ENCODE data around the gene DAP. TPM values are rescaled to one million over a fixed set of nuclear protein-coding genes. Genes with fewer than 3 reads are reported as not detected.

Gene DAP
- total and polyA plus RNA-seq, 2 experiments from 2014 or later: 30.0 to 105 TPM

DNA sequence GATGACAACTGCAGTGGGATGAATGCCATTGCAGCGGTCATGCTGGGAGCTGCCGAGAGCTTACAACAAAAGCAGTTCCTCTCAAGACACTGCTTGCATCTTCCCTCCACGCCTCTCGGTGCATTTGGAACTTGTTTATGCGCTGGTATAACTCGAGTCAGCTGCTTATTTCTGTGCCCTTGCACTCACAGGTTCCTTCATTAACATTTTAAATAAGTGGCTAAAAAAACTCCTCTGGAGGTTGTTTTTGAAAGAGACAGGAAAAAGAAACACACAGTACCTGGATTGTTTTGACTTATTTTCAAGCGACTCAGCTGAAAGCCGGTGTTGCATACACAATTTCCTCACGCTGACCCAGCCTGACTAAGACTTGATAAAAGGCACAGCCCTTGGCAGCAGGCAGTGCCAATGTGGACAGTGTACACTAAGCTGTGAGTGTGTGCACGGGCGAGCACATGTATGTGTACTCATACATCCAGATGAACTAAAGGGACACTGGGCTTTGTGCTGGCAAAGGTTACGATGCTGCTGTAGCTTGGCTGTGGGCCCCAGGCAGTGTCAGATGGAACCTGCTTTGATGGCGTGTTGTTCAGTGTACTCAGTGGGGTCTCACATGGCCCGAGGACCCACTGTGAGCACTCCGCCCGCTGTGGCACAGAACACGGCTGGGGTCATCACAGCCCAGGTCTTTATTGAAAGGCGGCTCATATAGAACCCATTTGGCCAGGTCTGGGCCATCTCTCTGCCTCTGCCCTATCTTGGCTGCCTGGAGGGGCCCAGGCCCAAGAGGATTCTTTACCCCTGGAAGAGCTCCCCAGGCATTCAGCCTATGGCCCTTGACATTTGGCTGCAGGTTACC, 104.8 kb downstream of the DAP start:
- Histone ChIP-seq H3K4me3 (no peak overlapping the region), H3K4me1 (ENCODE audit: low read depth) (no peaks in the 10 kb centered on the region), H3K27me3 (no peaks in the 10 kb centered on the region), H3K27ac (no peak overlapping the region), H3K9me3 (ENCODE audit: low read depth) (no peaks in the 10 kb centered on the region), H3K36me3 (no peaks in the 10 kb centered on the region)
- DNase-seq (ENCODE audit: low read depth in 1 of 2, low spot score in 1 of 2): no peak
- TF ChIP-seq, protein P1, sequence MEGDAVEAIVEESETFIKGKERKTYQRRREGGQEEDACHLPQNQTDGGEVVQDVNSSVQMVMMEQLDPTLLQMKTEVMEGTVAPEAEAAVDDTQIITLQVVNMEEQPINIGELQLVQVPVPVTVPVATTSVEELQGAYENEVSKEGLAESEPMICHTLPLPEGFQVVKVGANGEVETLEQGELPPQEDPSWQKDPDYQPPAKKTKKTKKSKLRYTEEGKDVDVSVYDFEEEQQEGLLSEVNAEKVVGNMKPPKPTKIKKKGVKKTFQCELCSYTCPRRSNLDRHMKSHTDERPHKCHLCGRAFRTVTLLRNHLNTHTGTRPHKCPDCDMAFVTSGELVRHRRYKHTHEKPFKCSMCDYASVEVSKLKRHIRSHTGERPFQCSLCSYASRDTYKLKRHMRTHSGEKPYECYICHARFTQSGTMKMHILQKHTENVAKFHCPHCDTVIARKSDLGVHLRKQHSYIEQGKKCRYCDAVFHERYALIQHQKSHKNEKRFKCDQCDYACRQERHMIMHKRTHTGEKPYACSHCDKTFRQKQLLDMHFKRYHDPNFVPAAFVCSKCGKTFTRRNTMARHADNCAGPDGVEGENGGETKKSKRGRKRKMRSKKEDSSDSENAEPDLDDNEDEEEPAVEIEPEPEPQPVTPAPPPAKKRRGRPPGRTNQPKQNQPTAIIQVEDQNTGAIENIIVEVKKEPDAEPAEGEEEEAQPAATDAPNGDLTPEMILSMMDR (IDR thresholded peaks at IDR 0.05; ENCODE audit: low read depth, low read length): no peak

DNA sequence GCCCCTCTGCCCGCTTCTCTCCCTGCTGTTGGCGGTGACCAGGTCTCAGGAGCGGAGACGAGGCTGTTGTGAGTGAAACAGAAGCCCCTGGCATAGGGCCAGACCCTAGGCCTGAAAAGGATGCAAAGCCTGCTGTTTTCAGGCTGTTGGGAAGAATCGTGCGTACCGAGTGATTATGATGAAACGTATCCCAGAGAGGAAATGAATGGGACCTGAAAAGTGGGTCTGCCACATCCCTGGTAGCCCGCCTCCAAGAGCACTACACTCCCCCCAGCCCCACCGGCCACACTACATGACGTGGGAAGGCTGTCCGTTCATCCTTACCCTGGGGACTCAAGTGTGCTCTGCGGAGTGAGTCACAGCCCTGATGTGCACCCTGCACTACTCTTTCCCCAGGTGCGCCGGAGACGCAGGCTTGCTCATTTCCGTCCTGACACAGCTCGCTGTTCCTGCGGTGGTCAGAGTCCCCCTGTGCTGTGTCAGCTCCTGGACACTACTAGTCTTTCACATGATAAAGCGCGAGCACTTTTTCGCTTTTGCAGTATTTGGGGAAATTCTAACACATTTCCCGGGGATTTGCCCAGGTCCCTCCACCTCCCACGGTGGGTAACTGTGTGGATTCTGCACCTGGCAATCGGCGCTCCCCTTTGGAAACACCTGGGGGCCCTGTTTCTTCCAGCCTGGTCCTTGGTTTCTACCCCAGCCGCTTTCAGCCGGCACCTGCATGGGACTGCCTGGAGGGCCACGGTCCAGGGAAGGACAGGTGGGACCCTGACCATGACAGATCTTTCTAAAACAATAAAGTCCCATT, 105.7 kb downstream of the DAP start:
- TF ChIP-seq, protein P1 (IDR thresholded peaks at IDR 0.05; ENCODE audit: low read depth, low read length): no peak
- Histone ChIP-seq H3K4me3 (no peak overlapping the region), H3K36me3 (peaks cover 2% of the 10 kb centered on the region), H3K9me3 (ENCODE audit: low read depth) (no peaks in the 10 kb centered on the region), H3K27ac (no peak overlapping the region), H3K27me3 (no peaks in the 10 kb centered on the region), H3K4me1 (ENCODE audit: low read depth) (no peaks in the 10 kb centered on the region)
- DNase-seq (ENCODE audit: low read depth in 1 of 2, low spot score in 1 of 2): no peak

GRCh38 chr5:10654566-10654965, 106.5 kb downstream of the DAP start:
- TF ChIP-seq, protein P1 (IDR thresholded peaks at IDR 0.05; ENCODE audit: low read depth, low read length): no peak
- H3K27ac ChIP-seq: no peak overlapping the region
- no peaks in the 10 kb centered on the region for H3K27me3 ChIP-seq
- no peak for DNase-seq (ENCODE audit: low read depth in 1 of 2, low spot score in 1 of 2)
- no peaks in the 10 kb centered on the region for H3K9me3 ChIP-seq (ENCODE audit: low read depth)
- no peaks in the 10 kb centered on the region for H3K4me1 ChIP-seq (ENCODE audit: low read depth)
- no peak overlapping the region for H3K4me3 ChIP-seq
- H3K36me3 ChIP-seq: peaks cover 5% of the 10 kb centered on the region

DNA sequence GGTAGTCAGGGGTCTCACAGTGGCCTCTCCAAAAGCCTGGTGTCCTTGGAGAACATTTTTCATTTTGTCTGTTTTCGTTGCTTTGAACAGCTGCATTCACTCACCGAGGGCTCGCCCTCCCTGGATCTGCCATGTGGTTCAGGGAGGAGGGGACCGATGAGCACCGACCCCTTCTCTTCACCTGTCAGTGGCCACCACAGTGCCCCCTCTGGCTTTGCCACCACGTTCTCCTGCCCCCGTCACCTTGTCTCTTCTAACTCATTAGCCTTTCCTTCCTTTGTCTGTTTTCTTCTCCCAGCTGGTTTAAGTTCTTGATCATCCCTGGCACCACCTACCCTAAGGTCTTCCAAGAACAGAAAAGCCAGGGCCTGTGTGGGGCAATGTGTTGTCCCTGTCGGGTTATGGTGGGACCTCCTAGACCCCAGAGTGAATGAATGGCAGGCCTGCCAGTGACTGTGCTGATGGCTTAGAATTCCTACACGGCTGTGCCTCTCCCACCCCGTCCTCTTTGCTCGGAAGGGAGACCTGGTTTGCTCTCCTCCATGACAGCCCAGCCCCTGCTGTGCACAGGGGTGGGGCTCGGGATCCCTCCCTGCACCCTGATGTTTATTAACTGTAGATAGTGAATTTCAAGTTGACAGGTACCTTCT, 107.2 kb downstream of the DAP start:
- no peak for DNase-seq (ENCODE audit: low read depth in 1 of 2, low spot score in 1 of 2)
- H3K27ac ChIP-seq: no peak overlapping the region
- TF ChIP-seq, protein P1 (IDR thresholded peaks at IDR 0.05; ENCODE audit: low read depth, low read length): no peak
- no peak overlapping the region for H3K4me3 ChIP-seq
- no peaks in the 10 kb centered on the region for H3K27me3 ChIP-seq
- H3K4me1 ChIP-seq (ENCODE audit: low read depth): no peaks in the 10 kb centered on the region
- peaks cover 5% of the 10 kb centered on the region for H3K36me3 ChIP-seq
- no peaks in the 10 kb centered on the region for H3K9me3 ChIP-seq (ENCODE audit: low read depth)

GRCh38 chr5:10653043-10653442, 108.0 kb downstream of the DAP start:
- DNase-seq (ENCODE audit: low read depth in 1 of 2, low spot score in 1 of 2): peak in 1 of 2 donors; percentile 42
- TF ChIP-seq, protein P1 (IDR thresholded peaks at IDR 0.05; ENCODE audit: low read depth, low read length): no peak

More at GRCh38 chr5:10653043-10653442, 108.0 kb downstream of the DAP start:
- Histone ChIP-seq H3K27ac (no peak overlapping the region), H3K4me1 (ENCODE audit: low read depth) (no peaks in the 10 kb centered on the region), H3K27me3 (no peaks in the 10 kb centered on the region), H3K36me3 (peaks cover 5% of the 10 kb centered on the region), H3K4me3 (no peak overlapping the region), H3K9me3 (ENCODE audit: low read depth) (no peaks in the 10 kb centered on the region)

All from cardiac muscle cell (in vitro differentiated cells and primary cell).